Choroid plexus epithelial cell (primary cell): ENCODE data around the gene CREB3L2.
A peak's percentile ranks its signal among the peaks of the same experiment; 100 is the strongest.

Experiments
- DNase-seq: peaks from one replicate; pipeline ENCODE4 v3.0.0-alpha.2; 2010; ENCODE audit warnings: low read depth
- H3K4me3 ChIP-seq: 2 replicates; pipeline ENCODE4 v1.5.1; 2011; ENCODE audit warnings: low read depth, mild to moderate bottlenecking, control low read depth, low read length, moderate library complexity
- TF ChIP-seq, protein P1 (sequence below): conservative IDR thresholded peaks from 2 replicates; pipeline ENCODE4 v1.5.1; 2011; ENCODE audit warnings: low read depth, mild to moderate bottlenecking, control low read depth, inconsistent platforms, low read length, moderate library complexity

Gene CREB3L2

DNA sequence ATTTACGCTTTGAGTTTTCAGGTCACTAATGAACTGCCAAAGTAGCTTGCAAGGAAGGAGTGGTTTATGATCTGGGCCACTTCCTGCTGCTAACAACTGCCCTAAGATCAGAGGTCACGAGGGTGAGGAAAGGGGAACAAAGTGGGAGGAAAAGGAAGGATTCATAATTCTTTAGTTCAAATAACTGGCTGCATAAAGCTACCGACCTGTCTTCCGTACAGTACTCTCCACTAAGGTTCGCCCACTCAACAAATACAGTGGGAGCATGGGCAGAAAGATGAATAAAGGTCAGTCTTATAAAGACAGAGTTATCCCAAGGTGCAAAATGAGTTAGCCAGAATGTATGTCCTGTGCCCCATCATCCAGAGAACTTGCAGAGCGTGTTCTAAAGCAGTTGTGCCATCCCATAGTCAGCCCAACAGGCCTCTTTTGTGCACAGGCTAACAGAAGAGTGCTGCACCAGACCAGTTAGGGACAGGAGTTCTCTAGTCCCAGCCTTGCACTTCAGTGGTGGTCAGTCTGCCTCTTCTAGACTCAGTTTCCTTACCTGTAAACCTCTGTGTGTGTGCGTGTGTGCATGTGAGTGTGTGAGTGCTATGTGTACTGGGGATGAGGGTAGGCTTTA is 65.9 kb downstream of the CREB3L2 start:
- no peak for DNase-seq
- H3K4me3 ChIP-seq: no peak overlapping the region
- TF ChIP-seq, protein P1, sequence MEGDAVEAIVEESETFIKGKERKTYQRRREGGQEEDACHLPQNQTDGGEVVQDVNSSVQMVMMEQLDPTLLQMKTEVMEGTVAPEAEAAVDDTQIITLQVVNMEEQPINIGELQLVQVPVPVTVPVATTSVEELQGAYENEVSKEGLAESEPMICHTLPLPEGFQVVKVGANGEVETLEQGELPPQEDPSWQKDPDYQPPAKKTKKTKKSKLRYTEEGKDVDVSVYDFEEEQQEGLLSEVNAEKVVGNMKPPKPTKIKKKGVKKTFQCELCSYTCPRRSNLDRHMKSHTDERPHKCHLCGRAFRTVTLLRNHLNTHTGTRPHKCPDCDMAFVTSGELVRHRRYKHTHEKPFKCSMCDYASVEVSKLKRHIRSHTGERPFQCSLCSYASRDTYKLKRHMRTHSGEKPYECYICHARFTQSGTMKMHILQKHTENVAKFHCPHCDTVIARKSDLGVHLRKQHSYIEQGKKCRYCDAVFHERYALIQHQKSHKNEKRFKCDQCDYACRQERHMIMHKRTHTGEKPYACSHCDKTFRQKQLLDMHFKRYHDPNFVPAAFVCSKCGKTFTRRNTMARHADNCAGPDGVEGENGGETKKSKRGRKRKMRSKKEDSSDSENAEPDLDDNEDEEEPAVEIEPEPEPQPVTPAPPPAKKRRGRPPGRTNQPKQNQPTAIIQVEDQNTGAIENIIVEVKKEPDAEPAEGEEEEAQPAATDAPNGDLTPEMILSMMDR: no peak

DNA sequence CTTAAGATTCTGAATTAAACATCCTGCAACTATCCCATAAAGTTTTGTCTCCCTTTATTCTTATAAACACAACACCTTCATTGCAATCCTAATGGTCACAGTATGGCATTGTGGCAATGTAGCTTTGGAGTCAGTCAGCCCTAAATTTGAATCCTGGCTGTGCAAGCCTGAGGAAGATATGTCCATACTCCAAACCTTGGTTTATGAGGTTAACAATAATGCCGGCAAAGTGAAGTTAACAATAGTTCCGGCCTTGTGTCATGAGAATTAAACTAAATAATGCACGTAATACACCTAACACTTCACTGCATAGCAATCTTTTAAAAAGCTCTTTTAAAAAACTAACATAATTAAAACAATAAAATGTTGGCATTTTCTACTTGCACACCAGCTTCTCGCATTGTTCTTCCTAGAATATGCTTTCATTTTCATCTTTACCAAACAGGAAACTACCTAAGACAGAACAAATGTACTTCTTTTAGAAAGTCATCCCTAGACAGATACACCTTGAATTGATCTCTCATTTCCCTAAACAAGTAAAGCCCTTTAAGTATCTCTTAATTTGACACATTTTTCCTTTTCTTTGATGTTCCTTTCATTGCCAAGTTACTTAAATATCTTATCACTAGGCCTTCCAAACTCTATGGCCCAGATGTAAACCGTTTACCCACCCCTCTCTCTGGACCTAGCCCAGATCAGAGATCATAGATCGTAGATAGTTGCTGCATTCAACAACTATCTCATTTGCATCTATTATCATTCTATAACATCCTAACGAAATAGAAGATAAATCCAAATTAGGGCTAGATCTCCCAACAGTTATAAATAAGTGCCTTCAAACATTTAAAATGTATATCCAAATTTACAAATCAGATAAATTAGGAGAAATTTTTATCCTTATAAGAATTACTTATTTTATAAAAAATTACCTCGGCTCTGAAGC is 66.7 kb downstream of the CREB3L2 start:
- no peak for DNase-seq
- TF ChIP-seq, protein P1: no peak
- H3K4me3 ChIP-seq: no peak overlapping the region

DNA sequence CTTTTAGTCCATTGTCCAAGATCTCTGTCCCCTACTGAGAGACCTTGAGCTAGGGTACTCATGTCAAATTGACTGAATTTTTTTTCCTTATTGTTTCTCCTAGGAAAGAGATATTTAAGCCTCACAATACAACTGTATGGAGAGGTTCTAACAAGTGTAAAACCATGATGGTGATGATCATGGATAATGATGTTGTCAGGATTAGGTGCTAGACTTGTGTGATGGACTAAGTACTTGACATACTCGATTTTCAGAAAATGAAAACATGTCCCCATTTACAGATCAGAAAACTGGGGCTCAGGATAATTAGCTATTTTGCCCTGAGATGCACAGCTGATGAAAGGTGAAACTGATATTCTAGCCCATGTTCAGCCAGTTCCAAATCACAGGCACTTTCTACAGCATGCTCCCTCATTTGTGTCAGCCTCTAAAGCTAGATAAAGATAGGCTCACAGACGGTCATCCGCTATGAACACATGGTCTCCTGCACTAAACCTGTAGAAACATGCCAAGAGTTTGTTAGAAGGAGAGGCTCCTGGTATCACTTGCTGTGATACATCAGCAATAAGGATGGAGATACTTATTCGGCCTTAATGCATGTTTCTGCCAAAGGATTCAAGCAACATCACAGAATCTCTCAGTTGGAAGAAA is 67.6 kb downstream of the CREB3L2 start:
- TF ChIP-seq, protein P1: no peak
- no peak overlapping the region for H3K4me3 ChIP-seq
- no peak for DNase-seq

DNA sequence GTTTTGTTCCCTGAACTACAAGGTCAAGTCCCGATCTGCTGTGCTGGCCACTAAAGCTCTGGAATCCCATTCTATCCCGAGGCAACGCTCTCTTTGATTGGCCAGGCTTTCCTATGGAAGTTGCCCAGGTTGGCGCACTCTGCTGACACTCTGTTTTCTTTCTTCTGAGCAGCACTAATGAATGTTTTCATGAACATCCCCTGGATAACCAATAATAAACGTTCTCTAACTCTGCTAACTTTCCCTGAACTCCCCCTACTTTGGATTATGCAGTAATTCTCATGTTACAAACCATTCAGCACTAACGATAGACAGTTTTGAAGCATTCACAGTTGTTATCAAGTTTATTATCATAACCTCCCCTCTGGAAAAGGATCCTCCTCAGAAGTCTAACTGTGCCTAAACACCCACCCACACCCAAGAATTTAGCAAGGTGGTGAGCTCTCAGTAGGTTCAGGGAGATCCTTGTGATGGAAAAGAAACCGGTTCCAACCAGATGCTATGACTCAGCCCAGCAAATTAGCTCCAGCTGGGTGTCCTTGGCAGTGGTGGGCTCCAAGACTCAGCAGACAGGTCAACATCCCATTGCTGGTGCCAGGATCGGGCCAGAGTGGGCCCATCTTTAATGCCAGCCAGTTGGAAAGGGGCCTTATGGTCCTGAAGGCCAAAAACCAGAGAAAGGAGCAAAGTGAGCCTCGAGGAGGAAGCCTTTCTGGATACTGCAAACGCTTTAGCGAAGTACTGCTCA is 68.4 kb downstream of the CREB3L2 start:
- TF ChIP-seq, protein P1: no peak
- peak; percentile 81 for DNase-seq
- no peak overlapping the region for H3K4me3 ChIP-seq

DNA sequence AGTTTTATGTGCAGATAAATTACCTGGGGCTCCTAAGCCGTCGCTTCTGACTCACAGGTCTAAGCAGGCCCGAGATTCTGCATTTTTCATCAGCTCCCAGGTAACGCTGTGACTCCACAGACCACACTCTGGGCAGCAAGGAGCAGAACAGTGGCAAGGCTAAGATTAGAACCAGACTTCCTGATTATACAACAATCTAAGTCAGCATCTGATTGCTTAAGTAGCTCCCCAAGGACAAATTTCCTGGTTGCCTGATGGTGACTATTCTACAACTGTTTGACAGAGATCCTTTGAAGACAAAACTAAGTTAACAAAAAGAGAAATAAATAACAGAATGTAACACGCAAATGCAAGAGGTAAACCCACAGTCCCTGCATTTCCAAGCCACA is 69.0 kb downstream of the CREB3L2 start:
- no peak overlapping the region for H3K4me3 ChIP-seq
- TF ChIP-seq, protein P1: no peak
- peak; percentile 61 for DNase-seq

DNA sequence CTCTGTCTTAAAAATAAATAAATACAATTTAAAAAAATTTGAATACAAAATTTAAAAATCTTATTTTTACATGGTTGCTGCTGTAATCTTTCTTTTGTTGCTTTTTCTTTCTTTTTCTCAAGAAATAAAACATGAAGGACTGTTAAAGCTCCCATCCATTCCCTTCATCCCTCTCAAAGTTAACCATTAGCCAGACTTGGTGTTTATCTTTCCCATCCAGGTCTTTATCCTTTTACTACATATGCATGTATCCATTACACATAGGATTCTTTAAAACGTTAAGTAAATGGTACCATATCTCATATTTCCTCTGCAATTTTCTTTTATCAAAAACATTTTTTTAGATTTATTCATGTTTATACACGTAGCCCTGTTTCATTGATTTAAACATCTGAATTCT is 70.1 kb downstream of the CREB3L2 start:
- TF ChIP-seq, protein P1: no peak
- DNase-seq: no peak
- H3K4me3 ChIP-seq: no peak overlapping the region
